NCI-H2171 treated with DMSO at 0.1 percent for 48 hours (cell line): ENCODE data around the gene DET1.
A peak's percentile ranks its signal among the peaks of the same experiment; 100 is the strongest.
"Not testable (repeated sequence)": the region's sequence is repeated elsewhere in the genome, so short reads cannot be mapped to it uniquely, and the experiment has no call there.

Experiments used
- DNase-seq: peaks from one replicate; lab custom pipeline; 2025; lab: John Stamatoyannopoulos, UW

The DET1 gene

DNA sequence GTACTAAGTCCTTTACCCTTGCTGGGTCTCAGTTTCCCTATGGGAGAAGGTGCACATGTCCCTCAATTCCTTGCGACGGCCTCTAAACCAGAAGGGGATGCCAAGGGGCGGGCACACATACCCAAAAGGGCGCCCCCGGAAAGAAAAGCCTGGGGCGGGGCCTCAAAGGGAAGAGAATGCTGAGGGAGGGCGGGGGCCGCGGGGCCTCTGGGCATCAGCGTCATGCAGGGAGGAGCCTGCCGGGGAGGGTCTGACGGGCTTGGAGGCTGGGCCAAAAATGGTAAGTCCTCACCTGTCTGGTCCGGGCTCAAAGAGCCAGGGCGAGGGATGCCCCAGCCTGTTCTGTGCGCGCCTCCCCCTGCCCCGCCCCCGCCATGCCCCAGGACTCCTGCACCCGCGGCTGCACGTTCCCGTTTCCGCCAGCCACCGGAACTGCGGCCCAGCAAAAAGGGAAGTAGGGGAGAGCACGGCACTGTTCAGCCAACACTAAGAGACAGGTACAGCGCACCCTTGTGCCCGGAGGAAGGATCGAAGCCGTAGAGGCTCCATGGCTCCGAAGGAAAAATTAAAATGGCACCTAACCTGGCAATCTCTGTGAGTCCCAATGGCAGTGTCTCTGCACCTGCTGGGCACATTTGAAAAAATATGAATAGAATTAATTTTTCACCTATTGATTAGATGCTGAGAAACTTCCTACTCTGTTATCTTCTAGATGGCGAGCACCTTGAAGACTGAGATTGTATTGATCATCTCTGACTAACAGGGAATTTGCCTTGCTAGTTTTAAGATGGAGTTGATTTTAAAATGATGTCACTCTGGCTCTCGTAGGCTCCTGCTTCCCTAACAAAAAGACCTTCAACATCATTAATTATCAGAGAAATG lies at the start of gene DET1:
DET1 (minus strand) TSS at position 434 of the 882 bp plus-strand sequence. CDS start 14,976 bp downstream, outside the sequence.
- DNase-seq = peak; percentile 99

GRCh38 chr15:88591384-88591783 lies 44.9 kb upstream of the DET1 start:
- no peak for DNase-seq

GRCh38 chr15:88590759-88591158 lies 44.3 kb upstream of the DET1 start:
- no peak for DNase-seq

DNA sequence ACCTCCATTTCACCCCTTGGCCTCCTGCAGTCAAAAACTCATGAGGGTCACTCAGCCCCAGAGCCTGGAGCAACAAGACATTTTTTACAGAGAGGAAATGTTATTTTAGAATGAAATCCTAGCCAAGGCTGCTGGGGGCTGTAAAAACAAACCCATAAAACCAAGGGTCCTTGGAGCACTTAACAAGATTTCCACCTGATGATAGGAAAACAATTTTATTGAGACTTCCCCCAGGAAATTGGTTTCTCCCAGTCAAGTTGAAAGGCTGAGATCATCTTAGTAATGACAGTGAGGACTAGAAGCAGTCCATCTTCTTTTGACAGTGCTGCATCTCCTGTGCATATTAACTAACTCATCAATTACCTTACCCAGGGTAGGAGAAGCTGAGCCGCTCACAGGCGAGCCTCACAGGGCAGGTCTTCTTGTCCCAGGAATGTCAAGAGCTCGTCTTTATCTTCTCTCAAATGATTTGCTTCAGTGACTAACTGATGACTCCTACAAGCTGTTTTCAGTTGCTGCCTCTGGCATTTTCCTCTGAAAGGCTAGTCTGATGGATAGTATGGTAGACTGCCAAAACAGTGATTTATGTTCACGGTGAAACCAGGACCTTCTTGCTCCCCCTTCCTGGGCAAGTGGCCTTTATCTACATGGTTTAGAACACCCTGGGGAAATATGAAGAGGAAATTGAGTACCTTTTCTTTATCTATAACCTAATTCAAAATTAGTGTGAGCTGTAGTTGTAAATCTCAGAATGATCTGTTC lies 40.1 kb upstream of the DET1 start:
- no peak for DNase-seq

- DNase-seq = peak; percentile 59
These were observed 34.1 kb upstream of the DET1 start for GRCh38 chr15:88580532-88580931.

DNA sequence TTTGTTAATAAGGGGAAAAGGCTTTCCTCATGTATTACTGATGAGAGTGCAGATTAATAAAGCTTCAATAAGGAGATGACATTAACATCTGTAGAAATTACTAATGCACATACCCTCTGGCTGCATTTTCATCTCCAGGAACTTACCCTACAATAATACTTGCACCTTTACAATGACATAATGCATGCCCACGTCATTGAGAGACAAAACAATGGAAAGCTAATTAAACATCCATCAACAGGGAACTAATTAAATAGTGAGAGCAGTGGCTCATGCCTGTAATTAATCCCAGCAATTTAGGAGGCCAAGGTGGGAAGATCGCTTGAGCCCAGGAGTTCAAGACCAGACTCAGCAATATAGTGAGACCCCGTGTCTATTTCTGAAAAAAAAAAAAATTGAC lies 32.8 kb upstream of the DET1 start:
- DNase-seq = no peak

GRCh38 chr15:88574655-88575054 lies 28.2 kb upstream of the DET1 start:
- DNase-seq = no peak

GRCh38 chr15:88574077-88574476 lies 27.6 kb upstream of the DET1 start:
- no peak for DNase-seq

DNA sequence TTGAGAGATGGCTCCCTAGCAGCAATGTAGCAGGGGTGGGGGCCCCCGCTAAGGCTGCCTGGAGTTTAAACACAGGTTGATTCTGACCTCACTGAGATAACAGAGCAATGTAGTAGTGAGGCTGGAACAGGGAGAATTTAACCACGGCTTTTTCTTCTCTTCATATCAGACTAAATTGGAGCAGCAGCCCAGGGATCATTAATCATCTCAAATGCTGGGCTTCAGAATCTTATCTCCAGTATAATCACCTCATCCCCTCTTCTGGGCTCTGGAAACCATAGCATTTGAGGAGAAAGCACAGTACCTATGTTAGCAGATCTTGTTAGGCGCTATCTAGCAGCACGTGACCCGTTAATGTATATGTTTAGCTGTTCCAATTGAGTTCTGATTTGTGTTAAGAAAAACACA lies 25.4 kb upstream of the DET1 start:
- DNase-seq = peak; percentile 84

DNA sequence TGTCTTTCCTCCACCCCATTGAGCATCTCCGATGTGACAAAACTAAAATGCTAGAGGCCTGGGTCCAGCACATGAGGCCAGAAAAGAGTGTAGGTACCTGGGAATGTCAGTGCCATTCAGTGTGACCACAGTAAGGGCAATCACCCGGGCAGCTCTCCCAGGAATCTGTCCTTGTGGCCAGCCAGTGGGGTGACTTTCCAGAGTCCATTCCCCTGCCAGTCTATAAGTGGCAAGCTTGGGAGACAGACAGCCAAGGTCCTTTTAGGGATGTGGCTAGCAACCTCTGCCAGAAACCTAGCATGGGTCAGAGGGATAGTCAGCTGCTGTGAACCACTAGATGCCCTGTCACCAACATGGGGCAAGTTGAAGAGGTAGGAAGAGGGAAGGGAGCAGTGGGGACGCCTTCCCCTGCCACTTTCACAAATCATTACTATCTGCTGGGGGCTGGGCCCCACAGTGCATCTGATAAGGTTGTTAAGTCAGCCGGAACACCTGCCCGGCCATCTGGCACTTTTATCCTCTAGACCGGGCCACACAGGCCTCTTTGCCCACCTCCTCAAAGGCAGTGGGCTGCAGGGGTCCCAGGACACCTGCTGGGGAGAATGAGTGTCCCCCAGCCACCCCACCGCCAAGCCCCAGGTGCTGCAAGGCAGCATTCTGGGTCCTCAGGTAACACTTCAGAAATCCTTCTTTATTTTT lies 24.8 kb upstream of the DET1 start:
- peak; percentile 84 for DNase-seq

DNA sequence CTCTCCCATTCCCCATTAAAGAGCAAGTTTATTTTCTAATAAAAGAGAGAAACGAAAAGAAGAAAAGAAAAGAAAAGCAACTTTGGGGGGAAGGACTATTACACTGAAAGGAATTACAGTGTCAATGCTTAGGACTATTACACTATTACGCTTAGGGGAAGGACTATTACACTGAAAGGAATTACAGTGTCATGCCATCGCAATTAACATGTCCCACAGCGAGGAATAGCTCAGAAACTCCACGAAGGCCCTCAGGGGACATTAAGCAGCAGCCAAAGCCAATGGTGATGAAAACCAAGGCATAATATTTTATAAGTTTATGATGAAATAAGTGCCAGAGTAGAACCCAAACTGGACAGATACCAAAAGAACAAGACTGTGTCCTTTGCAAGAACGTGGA lies 22.1 kb upstream of the DET1 start:
- DNase-seq = no peak

DNA sequence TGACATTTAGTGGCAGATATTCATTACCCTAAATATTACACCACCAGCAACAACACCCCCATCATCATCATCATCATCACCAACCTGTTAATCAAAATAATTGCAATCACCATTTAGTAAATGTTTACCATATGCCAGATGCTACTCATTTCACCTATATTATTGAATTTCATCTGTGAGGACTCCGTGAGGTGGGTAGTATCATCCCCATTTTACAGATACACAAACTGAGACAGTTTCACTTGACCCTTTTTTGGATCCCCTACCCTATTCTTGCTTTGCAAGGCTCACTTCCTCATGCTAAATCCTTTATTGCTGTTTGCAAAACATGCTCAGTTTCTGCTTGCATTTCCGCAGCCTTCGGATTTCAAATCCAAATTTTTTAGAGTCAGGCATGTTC lies 18.3 kb upstream of the DET1 start:
- DNase-seq = no peak

DNA sequence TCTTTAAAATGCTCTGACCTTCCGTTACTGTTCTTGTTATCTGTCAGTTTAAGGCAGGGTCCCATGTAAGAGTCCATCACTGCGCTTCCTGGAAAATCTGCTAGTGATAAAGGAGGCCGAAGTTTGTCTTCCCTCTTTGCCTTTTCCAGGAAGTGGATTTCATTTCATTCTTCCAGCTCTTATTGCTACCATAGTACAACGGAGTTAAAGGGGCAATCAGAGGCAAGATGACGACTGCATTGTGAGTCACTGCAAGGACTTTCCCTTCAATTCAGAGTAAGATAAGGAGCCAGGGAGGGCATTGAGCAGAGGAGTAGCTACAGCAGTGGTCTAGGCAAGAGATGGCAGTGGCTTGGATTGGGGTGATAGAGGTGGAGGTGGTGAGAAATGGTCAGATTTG lies 17.2 kb upstream of the DET1 start:
- no peak for DNase-seq

GRCh38 chr15:88559565-88559964 lies 13.1 kb upstream of the DET1 start:
- not testable (repeated sequence) for DNase-seq

DNA sequence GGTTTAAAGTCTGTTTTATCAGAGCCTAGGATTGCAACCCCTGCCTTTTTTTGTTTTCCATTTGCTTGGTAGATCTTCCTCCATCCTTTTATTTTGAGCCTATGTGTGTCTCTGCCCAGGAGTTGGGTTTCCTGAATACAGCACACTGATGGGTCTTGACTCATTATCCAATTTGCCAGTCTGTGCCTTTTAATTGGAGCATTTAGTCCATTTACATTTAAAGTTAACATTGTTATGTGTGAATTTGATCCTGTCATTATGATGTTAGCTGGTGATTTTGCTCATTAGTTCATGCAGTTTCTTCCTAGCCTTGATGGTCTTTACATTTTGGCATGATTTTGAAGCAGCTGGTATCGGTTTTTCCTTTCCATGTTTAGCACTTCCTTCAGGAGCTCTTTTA lies 11.5 kb upstream of the DET1 start:
- not testable (repeated sequence) for DNase-seq

GRCh38 chr15:88548009-88548408 lies 1.5 kb upstream of the DET1 start:
- DNase-seq = not testable (repeated sequence)

GRCh38 chr15:88545578-88546247 lies 768 bp downstream of the DET1 start:
- not testable (repeated sequence) for DNase-seq

- DNase-seq = no peak
These were observed 3.3 kb downstream of the DET1 start for GRCh38 chr15:88543065-88543776.

DNA sequence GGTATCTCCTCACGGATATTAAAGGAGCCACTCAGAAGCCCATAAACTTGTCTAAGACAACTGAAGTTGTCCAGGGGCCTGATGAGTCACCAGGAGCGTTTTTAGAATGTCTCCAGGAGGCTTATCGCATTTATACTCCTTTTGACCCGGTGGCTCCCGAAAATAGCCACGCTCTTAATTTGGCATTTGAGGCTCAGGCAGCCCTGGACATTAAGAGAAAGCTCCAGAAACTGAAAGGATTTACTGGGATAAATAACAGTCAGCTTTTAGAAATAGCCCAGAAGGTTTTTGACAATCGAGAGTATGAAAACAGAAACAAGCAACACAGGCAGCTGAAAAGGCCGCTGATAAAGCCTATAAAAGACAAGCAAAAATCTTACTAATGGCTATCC lies 4.1 kb downstream of the DET1 start:
- DNase-seq = no peak

GRCh38 chr15:88541709-88542341 lies 4.7 kb downstream of the DET1 start:
- no peak for DNase-seq

DNA sequence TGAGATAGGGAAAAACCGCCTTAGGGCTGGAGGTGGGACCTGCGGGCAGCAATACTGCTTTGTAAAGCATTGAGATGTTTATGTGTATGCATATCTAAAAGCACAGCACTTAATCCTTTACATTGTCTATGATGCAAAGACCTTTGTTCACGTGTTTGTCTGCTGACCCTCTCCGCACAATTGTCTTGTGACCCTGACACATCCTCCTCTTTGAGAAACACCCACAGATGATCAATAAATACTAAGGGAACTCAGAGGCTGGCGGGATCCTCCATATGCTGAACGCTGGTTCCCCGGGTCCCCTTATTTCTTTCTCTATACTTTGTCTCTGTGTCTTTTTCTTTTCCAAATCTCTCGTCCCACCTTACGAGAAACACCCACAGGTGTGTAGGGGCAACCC lies 5.4 kb downstream of the DET1 start:
- DNase-seq = not testable (repeated sequence)
